K562 (cell line): ENCODE data around the gene NRF1. TPM values are rescaled to one million over a fixed set of nuclear protein-coding genes. Genes with fewer than 3 reads are reported as not detected.

Experiments
- ATAC-seq: fragments of 200-7000 bp; cut with Tn5 transposase; 3 replicates; pipeline ENCODE4 v1.9.1; 2020; ENCODE audit warnings: moderate library complexity
- BruUV-seq: library from RNA; stranded (reverse); fragments of 400-500 nt; replicated peaks from 2 replicates; lab custom pipeline; 2021; lab: Mats Ljungman, UMichigan
- CTCF ChIA-PET: fragments of 300-600 bp; formaldehyde crosslinking; extraction: SDS; loops from one replicate; lab custom pipeline; 2021; ENCODE audit warnings: low intra/inter-chr PET ratio; lab: Yijun Ruan, JAX
- POLR2A ChIA-PET: fragments of 300-600, 350-650 bp; sonication (Branson Sonifier 250); formaldehyde crosslinking; extraction: SDS; loops from one replicate; lab custom pipeline; 2021; ENCODE audit warnings: antibody characterized with exemption, inconsistent platforms; lab: Yijun Ruan, JAX
- DNase-seq, 4 experiments: peaks; one replicate each; pipeline versions ENCODE4 v3.0.0 to v3.0.0-alpha.2; 2011 to 2018; ENCODE audit warnings: low spot score in 3 of 4, mixed read lengths in 3 of 4; ENCODE audit errors: extremely low read depth in 1 of 4
- FAIRE-seq: peaks from 2 replicates; lab custom pipeline; 2011; peaks lifted over from hg19 to GRCh38; lab: Jason Lieb, UNC
- H2AFZ ChIP-seq: 2 replicates; pipeline ENCODE4 v1.6.0; 2011; ENCODE audit warnings: low read depth, low read length, control low read depth, inconsistent platforms
- H3K27ac ChIP-seq: fragments of 200-600 bp; 3 replicates; pipeline ENCODE4 v1.8.0; 2011; ENCODE audit warnings: low read depth, mild to moderate bottlenecking, control low read depth, inconsistent platforms, low read length, moderate library complexity, mixed read lengths; ENCODE audit errors: extremely low read depth
- H3K27me3 ChIP-seq, 2 experiments: fragments of 300-600 bp in 1 of 2; 2 replicates in 1 of 2; 3 replicates in 1 of 2; pipeline versions ENCODE4 v1.6.0 to v1.8.0; 2011; ENCODE audit warnings: inconsistent platforms in 2 of 2, low read length in 2 of 2, mild to moderate bottlenecking in 1 of 2, mixed read lengths in 1 of 2, moderate library complexity in 1 of 2; ENCODE audit not compliant: control insufficient read depth in 2 of 2, insufficient read depth in 2 of 2
- H3K36me3 ChIP-seq: fragments of 300-600 bp; 3 replicates; pipeline ENCODE4 v1.8.0; 2011; ENCODE audit warnings: mild to moderate bottlenecking, low read length, inconsistent platforms; ENCODE audit not compliant: control insufficient read depth, insufficient read depth
- H3K4me1 ChIP-seq, 2 experiments: fragments of 200-600 bp in 1 of 2; replicated peaks in 1 of 2; 2 replicates in 1 of 2; 3 replicates in 1 of 2; pipeline versions ENCODE4 v1.5.1 to v1.8.0; 2011; ENCODE audit warnings: inconsistent platforms in 2 of 2, low read length in 2 of 2, mild to moderate bottlenecking in 1 of 2, mixed read lengths in 1 of 2, moderate library complexity in 1 of 2; ENCODE audit not compliant: control insufficient read depth in 2 of 2, insufficient read depth in 2 of 2
- H3K4me2 ChIP-seq: 2 replicates; pipeline ENCODE4 v1.6.1; 2011; ENCODE audit warnings: low read length, control low read depth, inconsistent platforms, mixed read lengths; ENCODE audit not compliant: insufficient read depth
- H3K4me3 ChIP-seq: fragments of 200-600 bp; sonication (generic), shearing (Covaris generic); 2 replicates; pipeline ENCODE4 v1.5.1; 2016; ENCODE audit warnings: control low read depth, inconsistent platforms
- H3K79me2 ChIP-seq: fragments of 200-600 bp; 3 replicates; pipeline ENCODE4 v1.8.0; 2011; ENCODE audit warnings: low read length, inconsistent platforms; ENCODE audit not compliant: control insufficient read depth, insufficient read depth
- H3K9ac ChIP-seq, 2 experiments: 2 replicates each; pipeline versions ENCODE4 v1.6.0 to v1.6.1; 2011; ENCODE audit warnings: low read depth in 2 of 2, low read length in 2 of 2, control low read depth in 1 of 2, inconsistent platforms in 1 of 2, mild to moderate bottlenecking in 1 of 2, mixed read lengths in 1 of 2; ENCODE audit not compliant: insufficient read depth in 1 of 2
- H3K9me1 ChIP-seq: one replicate; pipeline ENCODE4 v1.6.0; 2011; ENCODE audit warnings: inconsistent platforms, mild to moderate bottlenecking, low read length, moderate library complexity; ENCODE audit not compliant: control insufficient read depth, insufficient read depth
- H3K9me3 ChIP-seq: replicated peaks from 2 replicates; pipeline ENCODE4 v1.5.1; 2011; ENCODE audit warnings: low read depth, low read length, inconsistent platforms; ENCODE audit not compliant: control insufficient read depth, insufficient read depth
- H4K20me1 ChIP-seq: replicated peaks from 2 replicates; pipeline ENCODE4 v1.6.1; 2011; ENCODE audit warnings: low read length, inconsistent platforms, mixed read lengths; ENCODE audit not compliant: control insufficient read depth, insufficient read depth
- ARHGAP35 ChIP-seq: fragments of 450-650 bp; IDR thresholded peaks from 2 replicates; pipeline ENCODE4 v1.6.1; 2018; ENCODE audit not compliant: partially characterized antibody
- CBX3 ChIP-seq, 2 experiments: IDR thresholded peaks; 1 replicate in 1 of 2; 2 replicates in 1 of 2; pipeline ENCODE4 v1.6.1; 2012; ENCODE audit warnings: inconsistent platforms in 2 of 2, low read length in 2 of 2, borderline replicate concordance in 1 of 2, control low read depth in 1 of 2
- ESRRA ChIP-seq: fragments of 450-650 bp; IDR thresholded peaks from 2 replicates; pipeline ENCODE4 v1.6.1; 2014; ENCODE audit warnings: low read depth, mild to moderate bottlenecking, moderate library complexity, borderline replicate concordance
- GABPB2 ChIP-seq: fragments of 250-450 bp; sonication (Bioruptor Pico); conservative IDR thresholded peaks from 2 replicates; pipeline ENCODE4 v1.5.1; 2021; ENCODE audit warnings: mild to moderate bottlenecking
- HDAC2 ChIP-seq: fragments of 450-650 bp; IDR thresholded peaks from 2 replicates; pipeline ENCODE4 v1.6.1; 2016; ENCODE audit warnings: mild to moderate bottlenecking
- KDM1A ChIP-seq, 2 experiments: fragments of 450-650 bp; IDR thresholded peaks; 2 replicates each; pipeline ENCODE4 v1.6.1; 2016; ENCODE audit warnings: mild to moderate bottlenecking in 2 of 2
- MCM7 ChIP-seq, 2 experiments: fragments of 450-650 bp; IDR thresholded peaks; 2 replicates each; pipeline ENCODE4 v1.6.1; 2016 to 2018
- NFIX ChIP-seq: fragments of 250-450 bp; sonication (Bioruptor Pico); IDR thresholded peaks from 2 replicates; pipeline ENCODE4 v1.4.0; 2020; ENCODE audit warnings: low read depth, mild to moderate bottlenecking, moderate library complexity
- NONO ChIP-seq, 2 experiments: fragments of 200-400 bp in 1 of 2; fragments of 450-650 bp in 1 of 2; formaldehyde crosslinking in 1 of 2; IDR thresholded peaks; 2 replicates each; pipeline ENCODE4 v1.6.1; 2017; ENCODE audit warnings: low read depth in 2 of 2, mild to moderate bottlenecking in 2 of 2, moderate library complexity in 2 of 2, low read length in 1 of 2
- NR1H2 ChIP-seq: sonication (generic); formaldehyde crosslinking; IDR thresholded peaks from 2 replicates; pipeline ENCODE4 v1.4.0; 2020; ENCODE audit warnings: mild to moderate bottlenecking, missing genetic modification reagents
- POLR2B ChIP-seq: fragments of 450-650 bp; IDR thresholded peaks from 2 replicates; pipeline ENCODE4 v1.6.1; 2018; ENCODE audit warnings: low read depth; ENCODE audit not compliant: partially characterized antibody
- RCOR1 ChIP-seq, 2 experiments: IDR thresholded peaks; 2 replicates each; pipeline ENCODE4 v1.6.1; 2012; ENCODE audit warnings: low read depth in 2 of 2, low read length in 2 of 2, borderline replicate concordance in 1 of 2, improper control_type of control experiment in 1 of 2
- RNF2 ChIP-seq: sonication (generic); IDR thresholded peaks from 2 replicates; pipeline ENCODE4 v1.6.1; 2016
- SAP30 ChIP-seq: fragments of 200-600 bp; sonication (generic); IDR thresholded peaks from 2 replicates; pipeline ENCODE4 v1.6.1; 2012; ENCODE audit warnings: borderline replicate concordance, low read depth, mild to moderate bottlenecking, moderate library complexity, low read length, control low read depth, inconsistent platforms; ENCODE audit not compliant: insufficient read depth, poor library complexity, severe bottlenecking
- STAG1 ChIP-seq: sonication (generic); formaldehyde crosslinking; IDR thresholded peaks from 2 replicates; pipeline ENCODE4 v1.5.0; 2020; ENCODE audit warnings: missing genetic modification reagents, borderline replicate concordance
- WHSC1 ChIP-seq: IDR thresholded peaks from one replicate; pipeline ENCODE4 v1.6.1; 2012; ENCODE audit warnings: low read length, control low read depth, inconsistent platforms
- WGBS: fragments of 100-300 bp; shearing (Covaris generic); methylation state at CpG from one replicate; pipeline ENCODE4 v1.1.6; 2016; ENCODE audit warnings: low coverage, mixed read lengths; ENCODE audit not compliant: insufficient coverage; ENCODE audit errors: missing lambda C conversion rate; 5-methylcytosine and 5-hydroxymethylcytosine counted together
- in situ Hi-C: fragments of 300-500 bp; cut with MboI; formaldehyde crosslinking; loops from 4 replicates; pipeline ENCODE4 v1.15.0; 2018; ENCODE audit warnings: inconsistent platforms, mixed read lengths
- intact Hi-C: fragments of 100-400 bp; cut with micrococcal nuclease; formaldehyde crosslinking; loops from 2 replicates; pipeline ENCODE4 v1.14.2; 2022
- polyA plus RNA-seq, 8 experiments: library from polyadenylated mRNA; depleted of rRNA in 4 of 8; stranded (reverse) in 5 of 8; unstranded in 3 of 8; fragments of >200 nt; fragmentation: Nextera tagmentation in 2 of 8; fragmentation: Illumina TruSeq in 1 of 8; extraction: Ambion mirVana in 2 of 8; extraction: Trizol in 1 of 8; gene quantifications; 2 replicates each; pipeline versions ENCODE4 v1.2.1 to v1.2.3, GENCODE V29; 2011 to 2014; ENCODE audit warnings: inconsistent platforms in 1 of 8, missing spikeins in 1 of 8
- total RNA-seq, 7 experiments: library from RNA; depleted of rRNA in 6 of 7; stranded (reverse); fragments of >200 nt in 6 of 7; fragmentation: Illumina TruSeq in 2 of 7; extraction: Trizol in 2 of 7; gene quantifications; 2 replicates each; pipeline versions ENCODE4 v1.2.1 to v1.2.3, GENCODE V29; 2011 to 2021; ENCODE audit warnings: low replicate concordance in 1 of 7
- TF ChIP-seq, protein P1 (sequence below): fragments of 450-650 bp; IDR thresholded peaks from 2 replicates; pipeline ENCODE4 v1.6.1; 2016
- TF ChIP-seq, protein P2 (sequence below): sonication (generic); formaldehyde crosslinking; IDR thresholded peaks from 2 replicates; pipeline ENCODE4 v1.8.1; 2022; ENCODE audit warnings: missing genetic modification reagents
- TF ChIP-seq, protein P3 (sequence below): sonication (generic); formaldehyde crosslinking; IDR thresholded peaks from 2 replicates; pipeline ENCODE4 v1.5.0; 2020; ENCODE audit warnings: missing genetic modification reagents

The NRF1 gene
- total and polyA plus RNA-seq, 9 of the 15 experiments (the other 6 are each of a cell fraction or from before 2014, with no cell fraction given) = 8.6 to 28.8 (median 20.3) TPM

DNA sequence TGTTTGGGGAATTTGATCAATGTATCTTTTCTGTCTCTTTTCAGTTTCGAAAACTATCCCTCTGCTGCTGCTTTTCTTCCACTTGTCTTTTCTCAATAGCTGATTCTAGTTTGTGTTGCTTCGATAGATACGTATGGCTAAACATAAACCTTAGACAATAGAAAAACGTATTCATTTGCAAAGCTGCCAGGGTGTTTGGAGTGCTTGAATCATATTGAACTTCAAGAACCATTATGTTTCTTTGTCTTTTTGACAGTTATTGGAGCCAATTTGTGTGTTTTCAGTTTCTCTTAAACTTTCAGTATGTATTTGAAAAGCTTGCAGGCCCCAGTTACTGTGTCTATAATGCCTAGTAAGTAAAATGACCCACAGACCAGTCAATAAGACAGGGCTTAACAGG, 25.1 kb downstream of the NRF1 start:
- intact Hi-C loops (loop anchor here (5.0 kb wide), 1 partner anchor 144 kb away; no protein-coding TSS in a partner anchor), in situ Hi-C loops (loop anchor here (25.0 kb wide), 1 partner anchor 274 kb away; no protein-coding TSS in a partner anchor)
- ChIA-PET POLR2A (interaction anchor here (1.5 to 2.0 kb wide), 2 partner anchors 14 to 17 kb away, joined by 3 to 4 read pairs; no protein-coding TSS in a partner anchor), CTCF (interaction anchor here (0.6 to 1.8 kb wide), 3 partner anchors 25 to 269 kb away, joined by 3 to 7 read pairs (median 3); partner anchors contain the start of gene NRF1)
- Histone ChIP-seq H3K79me2 (peaks cover 20% of the 10 kb centered on the region; the same call in 2 of the 3 replicates), H3K4me1 (no peaks in the 10 kb centered on the region), H3K4me3 (no peak overlapping the region), H3K36me3 (no peaks in the 10 kb centered on the region), H3K9ac (no peak overlapping the region), H3K27me3 (no peaks in the 10 kb centered on the region), H4K20me1 (0 out of 2 replicates have a peak, but pooled peaks cover 3% of the 10 kb centered on the region), H3K9me1 (no peaks in the 10 kb centered on the region), H2AFZ (no peak overlapping the region), H3K4me2 (no peak overlapping the region), H3K27ac (no peak overlapping the region), H3K9me3 (no peaks in the 10 kb centered on the region)
- TF ChIP-seq ESRRA (no peak), KDM1A (IDR thresholded peaks at IDR 0.05) (no peak), CBX3 (IDR thresholded peaks at IDR 0.05; ENCODE audit: borderline replicate concordance in 1 of 2, low read length in 2 of 2) (no peak), MCM7 (IDR thresholded peaks at IDR 0.05) (no peak), ARHGAP35 (no peak), RCOR1 (IDR thresholded peaks at IDR 0.05; ENCODE audit: borderline replicate concordance in 1 of 2, low read depth in 2 of 2, low read length in 2 of 2) (no peak), HDAC2 (no peak), SAP30 (no peak), NR1H2 (CRISPR knock-in tag) (no peak), NFIX (no peak), GABPB2 (CRISPR knock-in tag) (no peak), STAG1 (no peak), RNF2 (no peak), NONO (IDR thresholded peaks at IDR 0.05; ENCODE audit: low read depth in 2 of 2, low read length in 1 of 2) (no peak), POLR2B (no peak), WHSC1 (no peak)
- TF ChIP-seq, protein P1, sequence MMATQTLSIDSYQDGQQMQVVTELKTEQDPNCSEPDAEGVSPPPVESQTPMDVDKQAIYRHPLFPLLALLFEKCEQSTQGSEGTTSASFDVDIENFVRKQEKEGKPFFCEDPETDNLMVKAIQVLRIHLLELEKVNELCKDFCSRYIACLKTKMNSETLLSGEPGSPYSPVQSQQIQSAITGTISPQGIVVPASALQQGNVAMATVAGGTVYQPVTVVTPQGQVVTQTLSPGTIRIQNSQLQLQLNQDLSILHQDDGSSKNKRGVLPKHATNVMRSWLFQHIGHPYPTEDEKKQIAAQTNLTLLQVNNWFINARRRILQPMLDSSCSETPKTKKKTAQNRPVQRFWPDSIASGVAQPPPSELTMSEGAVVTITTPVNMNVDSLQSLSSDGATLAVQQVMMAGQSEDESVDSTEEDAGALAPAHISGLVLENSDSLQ = no peak
- TF ChIP-seq, protein P2, sequence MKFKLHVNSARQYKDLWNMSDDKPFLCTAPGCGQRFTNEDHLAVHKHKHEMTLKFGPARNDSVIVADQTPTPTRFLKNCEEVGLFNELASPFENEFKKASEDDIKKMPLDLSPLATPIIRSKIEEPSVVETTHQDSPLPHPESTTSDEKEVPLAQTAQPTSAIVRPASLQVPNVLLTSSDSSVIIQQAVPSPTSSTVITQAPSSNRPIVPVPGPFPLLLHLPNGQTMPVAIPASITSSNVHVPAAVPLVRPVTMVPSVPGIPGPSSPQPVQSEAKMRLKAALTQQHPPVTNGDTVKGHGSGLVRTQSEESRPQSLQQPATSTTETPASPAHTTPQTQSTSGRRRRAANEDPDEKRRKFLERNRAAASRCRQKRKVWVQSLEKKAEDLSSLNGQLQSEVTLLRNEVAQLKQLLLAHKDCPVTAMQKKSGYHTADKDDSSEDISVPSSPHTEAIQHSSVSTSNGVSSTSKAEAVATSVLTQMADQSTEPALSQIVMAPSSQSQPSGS (CRISPR knock-in tag) = no peak
- TF ChIP-seq, protein P3, sequence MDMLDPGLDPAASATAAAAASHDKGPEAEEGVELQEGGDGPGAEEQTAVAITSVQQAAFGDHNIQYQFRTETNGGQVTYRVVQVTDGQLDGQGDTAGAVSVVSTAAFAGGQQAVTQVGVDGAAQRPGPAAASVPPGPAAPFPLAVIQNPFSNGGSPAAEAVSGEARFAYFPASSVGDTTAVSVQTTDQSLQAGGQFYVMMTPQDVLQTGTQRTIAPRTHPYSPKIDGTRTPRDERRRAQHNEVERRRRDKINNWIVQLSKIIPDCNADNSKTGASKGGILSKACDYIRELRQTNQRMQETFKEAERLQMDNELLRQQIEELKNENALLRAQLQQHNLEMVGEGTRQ (CRISPR knock-in tag) = no peak
- WGBS = 81% methylated on average over 4 of the region's 4 CpGs
- no TSS peak for BruUV-seq
- no peak for FAIRE-seq
- ATAC-seq = no peak
- no peak for DNase-seq
